ENCODE results near the gene EPDR1.

EPDR1 gene

DNA sequence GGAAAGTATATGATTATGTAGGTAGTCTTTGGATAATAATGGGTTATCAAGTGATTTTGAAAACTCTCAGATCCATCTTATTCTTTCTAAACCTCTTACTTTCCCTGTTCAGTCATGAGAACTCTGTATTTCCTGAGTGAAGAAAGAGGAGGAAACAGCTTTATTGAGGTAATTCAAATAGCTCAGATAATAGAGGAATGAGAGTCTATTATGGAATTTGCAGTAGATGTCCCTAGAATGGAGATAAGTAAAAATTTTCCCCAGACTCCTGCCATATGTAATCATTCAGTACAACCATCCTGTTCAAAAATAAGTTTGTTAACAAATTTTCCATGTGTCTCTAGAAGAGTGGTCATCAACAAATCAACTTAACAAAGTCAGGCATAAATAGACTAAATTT, 36.4 kb downstream of the EPDR1 start:
- POLR2A ChIA-PET (ENCODE audit: low non-redundant PET), result no interaction called here
- CTCF ChIA-PET, result no interaction called here
- DNase-seq (ENCODE audit: low spot score), result no peak
- TF ChIP-seq, protein P1, sequence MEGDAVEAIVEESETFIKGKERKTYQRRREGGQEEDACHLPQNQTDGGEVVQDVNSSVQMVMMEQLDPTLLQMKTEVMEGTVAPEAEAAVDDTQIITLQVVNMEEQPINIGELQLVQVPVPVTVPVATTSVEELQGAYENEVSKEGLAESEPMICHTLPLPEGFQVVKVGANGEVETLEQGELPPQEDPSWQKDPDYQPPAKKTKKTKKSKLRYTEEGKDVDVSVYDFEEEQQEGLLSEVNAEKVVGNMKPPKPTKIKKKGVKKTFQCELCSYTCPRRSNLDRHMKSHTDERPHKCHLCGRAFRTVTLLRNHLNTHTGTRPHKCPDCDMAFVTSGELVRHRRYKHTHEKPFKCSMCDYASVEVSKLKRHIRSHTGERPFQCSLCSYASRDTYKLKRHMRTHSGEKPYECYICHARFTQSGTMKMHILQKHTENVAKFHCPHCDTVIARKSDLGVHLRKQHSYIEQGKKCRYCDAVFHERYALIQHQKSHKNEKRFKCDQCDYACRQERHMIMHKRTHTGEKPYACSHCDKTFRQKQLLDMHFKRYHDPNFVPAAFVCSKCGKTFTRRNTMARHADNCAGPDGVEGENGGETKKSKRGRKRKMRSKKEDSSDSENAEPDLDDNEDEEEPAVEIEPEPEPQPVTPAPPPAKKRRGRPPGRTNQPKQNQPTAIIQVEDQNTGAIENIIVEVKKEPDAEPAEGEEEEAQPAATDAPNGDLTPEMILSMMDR (conservative IDR thresholded peaks at IDR 0.05; ENCODE audit: low read depth), result no peak
- H3K27ac ChIP-seq, result no peak overlapping the region

DNA sequence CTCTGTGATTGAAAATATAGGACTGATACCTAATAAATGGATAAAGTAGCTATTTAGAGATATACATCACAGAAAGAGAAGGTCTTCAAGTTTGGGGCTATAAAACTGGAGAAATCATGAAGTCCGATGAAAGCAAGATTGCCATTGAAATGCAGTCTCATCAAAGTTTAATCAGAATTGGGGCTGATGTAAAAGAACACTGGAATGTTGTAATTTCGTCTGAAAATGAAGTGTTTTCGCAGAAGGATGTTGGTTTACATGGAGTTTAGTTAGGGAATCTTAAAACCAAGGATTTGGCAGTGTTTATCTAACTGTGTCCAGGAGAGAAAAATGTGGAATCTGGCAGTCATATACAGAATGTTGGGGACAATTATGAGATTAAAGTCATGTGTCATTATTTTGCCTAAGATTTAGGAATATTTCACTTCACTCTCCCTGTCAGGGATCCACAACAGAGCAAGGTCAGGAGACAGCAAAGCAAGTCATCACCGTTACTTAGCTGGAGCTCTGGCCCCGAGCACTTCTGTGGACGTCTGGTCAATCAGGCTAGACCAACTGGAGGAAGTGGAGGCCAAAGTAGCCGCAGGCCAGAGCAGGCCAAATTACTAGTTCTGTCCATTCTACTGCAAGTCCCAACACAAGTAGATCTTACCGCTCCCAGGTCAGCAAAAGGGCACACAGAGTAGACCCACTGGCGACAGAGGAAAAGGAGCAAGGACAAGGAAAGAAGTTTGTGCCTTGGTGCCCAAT, 37.0 kb downstream of the EPDR1 start:
- POLR2A ChIA-PET (ENCODE audit: low non-redundant PET), result no interaction called here
- TF ChIP-seq, protein P1 (conservative IDR thresholded peaks at IDR 0.05; ENCODE audit: low read depth), result no peak

GRCh38 chr7:37960483-37960882, 40.0 kb downstream of the EPDR1 start:
- DNase-seq (ENCODE audit: low spot score), result no peak
- TF ChIP-seq, protein P1 (conservative IDR thresholded peaks at IDR 0.05; ENCODE audit: low read depth), result no peak
- CTCF ChIA-PET, result no interaction called here
- POLR2A ChIA-PET (ENCODE audit: low non-redundant PET), result no interaction called here
- no peak overlapping the region for H3K27ac ChIP-seq

More for the DNA sequence above, 37.0 kb downstream of the EPDR1 start:
- no peak for DNase-seq (ENCODE audit: low spot score)
- no peak overlapping the region for H3K27ac ChIP-seq
- CTCF ChIA-PET, result no interaction called here

- H3K27ac ChIP-seq, result no peak overlapping the region
- ChIA-PET CTCF (no interaction called here), POLR2A (ENCODE audit: low non-redundant PET) (no interaction called here)
- TF ChIP-seq, protein P1 (conservative IDR thresholded peaks at IDR 0.05; ENCODE audit: low read depth), result no peak
- no peak for DNase-seq (ENCODE audit: low spot score)
Measured at GRCh38 chr7:37961251-37961650, 40.8 kb downstream of the EPDR1 start.

DNA sequence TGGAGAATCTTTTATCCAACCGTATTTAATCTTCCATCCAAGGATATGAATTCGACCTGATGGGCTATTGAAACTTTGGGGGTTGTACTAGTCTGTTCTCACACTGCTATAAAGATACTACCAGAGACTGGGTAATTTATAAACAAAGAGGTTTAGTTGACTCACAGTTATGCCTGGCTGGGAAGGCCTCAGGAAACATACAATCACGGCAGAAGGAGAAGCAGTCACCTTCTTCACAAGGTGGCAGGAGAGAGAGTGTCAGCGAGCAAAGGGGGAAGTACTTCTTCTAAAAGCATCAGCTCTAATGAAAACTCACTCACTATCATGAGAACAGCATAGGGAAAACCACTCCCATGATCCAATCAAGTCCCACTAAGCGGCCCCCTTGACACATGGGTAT, 43.8 kb downstream of the EPDR1 start:
- no peak overlapping the region for H3K27ac ChIP-seq
- ChIA-PET CTCF (no interaction called here), POLR2A (ENCODE audit: low non-redundant PET) (no interaction called here)
- DNase-seq (ENCODE audit: low spot score), result no peak
- TF ChIP-seq, protein P1 (conservative IDR thresholded peaks at IDR 0.05; ENCODE audit: low read depth), result no peak

GRCh38 chr7:37970211-37970610, 49.8 kb downstream of the EPDR1 start:
- H3K27ac ChIP-seq, result no peak overlapping the region
- ChIA-PET POLR2A (ENCODE audit: low non-redundant PET) (no interaction called here), CTCF (interaction anchor here (0.6 kb wide), 1 partner anchor 32 kb away, joined by 3 read pairs; no protein-coding TSS in a partner anchor)
- no peak for DNase-seq (ENCODE audit: low spot score)
- TF ChIP-seq, protein P1 (conservative IDR thresholded peaks at IDR 0.05; ENCODE audit: low read depth), result no peak
